Prostate gland (tissue), 2 donors: Measurements from ENCODE around the gene MAD1L1.

Experiments
- CTCF ChIP-seq, 4 experiments: fragments of 200-600 bp in 2 of 4; fragments of 450-650 bp in 2 of 4; sonication (generic) in 2 of 4; IDR thresholded peaks; 1 replicate in 3 of 4; 2 replicates in 1 of 4; pipeline ENCODE4 v1.5.1; 2016 to 2019; ENCODE audit warnings: antibody characterized with exemption in 4 of 4, mild to moderate bottlenecking in 2 of 4, moderate library complexity in 2 of 4
- POLR2A ChIP-seq: fragments of 450-650 bp; IDR thresholded peaks from one replicate; pipeline ENCODE4 v1.6.1; 2016; ENCODE audit warnings: antibody characterized with exemption, mild to moderate bottlenecking

- TF ChIP-seq CTCF (IDR thresholded peaks at IDR 0.05) (no peak), POLR2A (no peak)
Measured at GRCh38 chr7:1957471-1958225, 275.1 kb downstream of the MAD1L1 start.
